Gastrocnemius medialis (tissue), 4 donors: ENCODE measurements around the gene GABBR2. TPM values are rescaled to one million over a fixed set of nuclear protein-coding genes. Genes with fewer than 3 reads are reported as not detected.

Experiments used
- ATAC-seq, 2 donors: fragments of 150-250 bp; one replicate each; pipeline ENCODE4 v1.9.1; 2016
- DNase-seq, 2 donors: peaks; one replicate each; pipeline ENCODE4 v3.0.0-alpha.2; 2019
- H3K27ac ChIP-seq, 4 donors: fragments of 200-600 bp; sonication (generic); 1 replicate in 1 of 4; 2 replicates in 3 of 4; pipeline ENCODE4 v1.5.1; 2016 to 2018; ENCODE audit warnings: mild to moderate bottlenecking in 2 of 4, moderate library complexity in 1 of 4
- H3K27me3 ChIP-seq, 3 donors: fragments of 200-600 bp; sonication (generic) in 2 of 3; 1 replicate in 1 of 3; 2 replicates in 2 of 3; pipeline versions ENCODE4 v1.5.1 to v1.6.0; 2016 to 2019; ENCODE audit warnings: mild to moderate bottlenecking in 1 of 3, moderate library complexity in 1 of 3
- H3K36me3 ChIP-seq, 2 donors: fragments of 200-600 bp; sonication (generic) in 1 of 2; one replicate each; pipeline ENCODE4 v1.5.1; 2017 to 2018
- H3K4me1 ChIP-seq, 2 donors: fragments of 200-600 bp; sonication (generic) in 1 of 2; one replicate each; pipeline ENCODE4 v1.5.1; 2016 to 2017; ENCODE audit warnings: mild to moderate bottlenecking in 2 of 2
- H3K4me3 ChIP-seq, 4 donors: fragments of 200-600 bp; sonication (generic) in 3 of 4; 1 replicate in 1 of 4; 2 replicates in 3 of 4; pipeline ENCODE4 v1.5.1; 2016 to 2019; ENCODE audit warnings: mild to moderate bottlenecking in 2 of 4
- H3K9me3 ChIP-seq, 3 donors: fragments of 200-600 bp; sonication (generic) in 2 of 3; 1 replicate in 1 of 3; 2 replicates in 2 of 3; pipeline ENCODE4 v1.5.1; 2016 to 2019
- POLR2A ChIP-seq, 2 donors: fragments of 450-650 bp; IDR thresholded peaks; one replicate each; pipeline ENCODE4 v1.6.1; 2017; ENCODE audit warnings: antibody characterized with exemption in 2 of 2, mild to moderate bottlenecking in 2 of 2, moderate library complexity in 2 of 2
- in situ Hi-C, 4 donors: fragments of 200-750 bp; cut with MboI; loops; one replicate each; pipeline versions ENCODE4 v1.15.0 to v1.8.0; 2017; ENCODE audit warnings: low sequenced_read_pairs in 4 of 4
- intact Hi-C: fragments of 100-400 bp; cut with DNase I; formaldehyde crosslinking; loops from one replicate; pipeline ENCODE4 v1.15.1; 2023; ENCODE audit warnings: low total_unique reads
- total RNA-seq, 4 donors: library from RNA; depleted of rRNA; stranded (reverse); fragments of >200 nt; gene quantifications; one replicate each; pipeline versions ENCODE4 v1.1.0 to v1.2.3, GENCODE V29; 2016
- TF ChIP-seq, protein P1 (sequence below), 5 experiments: fragments of 450-650 bp in 3 of 5; fragments of 200-600 bp in 2 of 5; sonication (generic) in 2 of 5; IDR thresholded peaks in 4 of 5; conservative IDR thresholded peaks in 1 of 5; 1 replicate in 4 of 5; 2 replicates in 1 of 5; pipeline ENCODE4 v1.5.1; 2016 to 2019; ENCODE audit warnings: antibody characterized with exemption in 5 of 5, mild to moderate bottlenecking in 3 of 5, moderate library complexity in 3 of 5

The GABBR2 gene
- total RNA-seq, 4 donors from 2014 or later, result 0.46 to 0.80 TPM; not detected in 2

DNA sequence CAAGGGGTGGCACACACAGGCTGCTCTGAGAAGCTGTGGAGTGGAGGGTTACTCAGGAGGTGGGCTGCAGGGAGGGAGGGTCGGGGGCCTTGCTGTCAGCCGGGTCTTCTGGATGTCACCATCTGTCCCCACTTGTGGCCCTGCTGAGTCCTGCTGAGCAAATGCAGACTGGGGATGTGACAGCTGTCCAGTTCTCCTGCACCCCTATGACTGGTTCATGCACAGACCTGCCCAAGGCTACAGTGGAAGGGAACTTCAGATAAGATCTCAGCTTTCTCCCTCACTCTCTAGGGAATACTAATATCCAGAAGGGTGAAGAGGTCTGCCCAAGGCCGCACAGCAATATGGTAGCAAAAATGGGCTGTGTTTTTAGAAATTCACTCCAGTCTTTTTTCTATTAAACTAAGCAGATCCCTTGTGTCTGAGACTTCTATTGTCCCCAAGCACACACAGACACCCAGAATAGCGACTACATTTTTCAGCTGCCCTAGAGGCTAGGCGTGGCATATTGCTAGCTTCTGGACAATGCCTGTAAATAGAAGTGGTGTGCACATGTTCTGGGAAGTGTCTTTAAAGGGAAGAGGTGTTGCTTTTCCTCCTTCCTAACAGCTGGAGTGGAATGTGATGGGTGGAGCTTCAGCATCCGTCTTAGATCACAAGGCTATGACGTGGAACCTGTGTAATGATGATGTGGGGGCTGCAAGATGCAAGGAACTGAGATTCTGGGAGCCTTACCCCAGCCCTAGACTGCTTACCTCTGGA lies 402.2 kb downstream of the GABBR2 start:
- TF ChIP-seq, protein P1, sequence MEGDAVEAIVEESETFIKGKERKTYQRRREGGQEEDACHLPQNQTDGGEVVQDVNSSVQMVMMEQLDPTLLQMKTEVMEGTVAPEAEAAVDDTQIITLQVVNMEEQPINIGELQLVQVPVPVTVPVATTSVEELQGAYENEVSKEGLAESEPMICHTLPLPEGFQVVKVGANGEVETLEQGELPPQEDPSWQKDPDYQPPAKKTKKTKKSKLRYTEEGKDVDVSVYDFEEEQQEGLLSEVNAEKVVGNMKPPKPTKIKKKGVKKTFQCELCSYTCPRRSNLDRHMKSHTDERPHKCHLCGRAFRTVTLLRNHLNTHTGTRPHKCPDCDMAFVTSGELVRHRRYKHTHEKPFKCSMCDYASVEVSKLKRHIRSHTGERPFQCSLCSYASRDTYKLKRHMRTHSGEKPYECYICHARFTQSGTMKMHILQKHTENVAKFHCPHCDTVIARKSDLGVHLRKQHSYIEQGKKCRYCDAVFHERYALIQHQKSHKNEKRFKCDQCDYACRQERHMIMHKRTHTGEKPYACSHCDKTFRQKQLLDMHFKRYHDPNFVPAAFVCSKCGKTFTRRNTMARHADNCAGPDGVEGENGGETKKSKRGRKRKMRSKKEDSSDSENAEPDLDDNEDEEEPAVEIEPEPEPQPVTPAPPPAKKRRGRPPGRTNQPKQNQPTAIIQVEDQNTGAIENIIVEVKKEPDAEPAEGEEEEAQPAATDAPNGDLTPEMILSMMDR (IDR thresholded peaks at IDR 0.05 in 4 of 5, conservative IDR thresholded peaks at IDR 0.05 in 1 of 5), result no peak
- TF ChIP-seq POLR2A (IDR thresholded peaks at IDR 0.05), result no peak
- H3K27ac ChIP-seq, result no peak overlapping the region
- no peaks in the 10 kb centered on the region for H3K27me3 ChIP-seq
- no peak overlapping the region for H3K4me3 ChIP-seq
- H3K9me3 ChIP-seq, result no peaks in the 10 kb centered on the region
- H3K4me1 ChIP-seq, result no peaks in the 10 kb centered on the region
- peak in 1 of 2 donors; percentile 36 for ATAC-seq
- H3K36me3 ChIP-seq, result no peaks in the 10 kb centered on the region
- intact Hi-C loops, result no loop called here
- in situ Hi-C loops, result loop anchor here in 2 of 4 donors (25.0 kb wide), 1 partner anchor 456 kb away; no protein-coding TSS in a partner anchor
- no peak for DNase-seq

DNA sequence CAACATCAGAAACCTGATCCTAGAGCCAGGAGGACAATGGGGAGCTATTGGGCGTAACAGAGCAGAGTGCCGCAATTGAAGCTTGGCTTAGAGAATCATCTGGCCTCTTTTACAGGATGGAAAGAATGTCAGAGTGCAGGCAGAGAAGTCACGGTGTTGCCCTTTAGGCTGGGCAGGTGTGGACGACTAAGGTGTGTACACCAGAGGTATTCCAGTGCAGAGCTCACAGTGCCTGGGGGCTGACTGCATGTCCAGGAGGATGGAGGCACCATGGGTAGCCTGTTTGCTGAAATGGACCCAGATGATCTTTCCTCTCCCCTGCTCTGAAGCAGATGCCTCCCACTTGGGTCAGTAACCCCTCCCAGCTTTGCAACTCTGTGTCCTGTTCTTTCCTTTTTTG lies 404.4 kb downstream of the GABBR2 start:
- ATAC-seq, result no peak
- Histone ChIP-seq H3K9me3 (no peaks in the 10 kb centered on the region), H3K4me3 (no peak overlapping the region), H3K36me3 (no peaks in the 10 kb centered on the region), H3K27me3 (no peaks in the 10 kb centered on the region), H3K27ac (no peak overlapping the region), H3K4me1 (no peaks in the 10 kb centered on the region)
- TF ChIP-seq, protein P1 (IDR thresholded peaks at IDR 0.05 in 4 of 5, conservative IDR thresholded peaks at IDR 0.05 in 1 of 5), result no peak
- in situ Hi-C loops, result loop anchor here in 2 of 4 donors (25.0 kb wide), 1 partner anchor 458 kb away; no protein-coding TSS in a partner anchor
- DNase-seq, result no peak
- intact Hi-C loops, result no loop called here

DNA sequence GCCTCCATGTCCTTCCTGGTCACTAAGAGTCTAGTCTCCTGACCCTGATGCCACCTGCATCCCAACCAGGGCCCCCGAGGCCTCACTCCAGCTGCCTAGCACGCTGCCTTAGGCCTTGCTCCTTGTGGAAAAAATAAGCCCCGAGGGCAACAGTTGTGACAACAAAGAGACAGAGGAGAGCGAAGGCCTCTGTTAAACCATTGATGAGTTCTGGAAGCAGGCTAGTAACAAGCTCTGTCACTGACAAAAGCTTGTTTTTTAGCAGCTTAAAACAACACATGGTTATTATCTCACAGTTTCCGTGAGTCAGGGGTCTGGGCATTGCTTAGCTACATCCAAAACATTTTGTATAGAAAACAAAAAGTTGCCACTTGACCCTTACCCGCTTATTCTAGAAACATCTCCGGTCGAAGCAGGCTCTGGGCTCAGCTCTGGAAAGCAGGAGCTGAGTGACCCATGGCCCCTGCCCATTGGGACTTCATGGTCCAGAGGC lies 405.1 kb downstream of the GABBR2 start:
- H3K36me3 ChIP-seq, result no peaks in the 10 kb centered on the region
- no peaks in the 10 kb centered on the region for H3K9me3 ChIP-seq
- DNase-seq (no peak), ATAC-seq (no peak)
- TF ChIP-seq, protein P1 (IDR thresholded peaks at IDR 0.05 in 4 of 5, conservative IDR thresholded peaks at IDR 0.05 in 1 of 5), result no peak
- TF ChIP-seq POLR2A (IDR thresholded peaks at IDR 0.05), result no peak
- no peak overlapping the region for H3K4me3 ChIP-seq
- H3K27me3 ChIP-seq, result no peaks in the 10 kb centered on the region
- intact Hi-C loops, result no loop called here
- no peak overlapping the region for H3K27ac ChIP-seq
- no peaks in the 10 kb centered on the region for H3K4me1 ChIP-seq
- in situ Hi-C loops, result loop anchor here in 2 of 4 donors (25.0 kb wide), 1 partner anchor 459 kb away; no protein-coding TSS in a partner anchor

DNA sequence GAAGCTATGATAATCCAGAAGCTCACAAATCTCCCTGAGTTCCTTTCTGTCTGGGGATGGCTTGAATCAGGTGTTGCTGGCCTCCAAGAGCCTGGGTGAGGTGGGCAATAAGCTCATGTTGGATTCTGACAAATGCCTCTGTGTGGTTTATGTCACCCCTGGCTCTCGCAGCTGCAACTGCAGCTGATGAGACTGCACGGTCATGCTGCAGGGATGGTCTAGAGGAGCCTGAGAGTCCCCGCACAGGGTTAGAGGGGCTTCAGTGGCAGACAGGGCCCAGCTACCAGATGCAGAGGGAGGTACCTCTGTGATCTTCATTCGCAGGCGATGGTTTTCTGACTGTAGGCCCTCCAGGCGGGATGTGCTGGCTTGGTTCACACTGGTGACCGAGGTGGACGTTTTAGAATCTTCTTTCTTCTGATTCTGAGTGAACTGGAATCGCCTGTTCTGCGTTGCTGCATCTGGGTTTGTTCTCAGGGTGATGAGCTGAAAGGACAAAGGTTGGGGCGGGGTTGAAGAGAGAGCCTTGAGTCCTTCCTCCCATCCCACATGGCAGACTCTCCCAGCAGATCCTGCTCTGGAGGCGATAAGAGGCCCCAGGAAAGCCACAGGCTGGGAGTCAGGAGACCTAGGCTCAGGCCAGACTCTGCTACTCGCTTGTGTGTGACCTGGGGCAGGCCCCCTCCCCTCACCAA lies 405.6 kb downstream of the GABBR2 start:
- Histone ChIP-seq H3K27ac (no peak overlapping the region), H3K9me3 (no peaks in the 10 kb centered on the region), H3K4me3 (no peak overlapping the region), H3K36me3 (no peaks in the 10 kb centered on the region), H3K4me1 (no peaks in the 10 kb centered on the region), H3K27me3 (no peaks in the 10 kb centered on the region)
- no peak for TF ChIP-seq POLR2A (IDR thresholded peaks at IDR 0.05)
- TF ChIP-seq, protein P1 (IDR thresholded peaks at IDR 0.05 in 4 of 5, conservative IDR thresholded peaks at IDR 0.05 in 1 of 5), result no peak
- DNase-seq, result no peak
- in situ Hi-C loops (loop anchor here in 2 of 4 donors (25.0 kb wide), 1 partner anchor 459 kb away; no protein-coding TSS in a partner anchor), intact Hi-C loops (no loop called here)
- no peak for ATAC-seq
